ENCODE results near the gene SIT1. TPM values are rescaled to one million over a fixed set of nuclear protein-coding genes. Genes with fewer than 3 reads are reported as not detected.

The SIT1 gene
- polyA plus RNA-seq, 3 donors = 0.27 to 0.36 TPM; not detected in 1

DNA sequence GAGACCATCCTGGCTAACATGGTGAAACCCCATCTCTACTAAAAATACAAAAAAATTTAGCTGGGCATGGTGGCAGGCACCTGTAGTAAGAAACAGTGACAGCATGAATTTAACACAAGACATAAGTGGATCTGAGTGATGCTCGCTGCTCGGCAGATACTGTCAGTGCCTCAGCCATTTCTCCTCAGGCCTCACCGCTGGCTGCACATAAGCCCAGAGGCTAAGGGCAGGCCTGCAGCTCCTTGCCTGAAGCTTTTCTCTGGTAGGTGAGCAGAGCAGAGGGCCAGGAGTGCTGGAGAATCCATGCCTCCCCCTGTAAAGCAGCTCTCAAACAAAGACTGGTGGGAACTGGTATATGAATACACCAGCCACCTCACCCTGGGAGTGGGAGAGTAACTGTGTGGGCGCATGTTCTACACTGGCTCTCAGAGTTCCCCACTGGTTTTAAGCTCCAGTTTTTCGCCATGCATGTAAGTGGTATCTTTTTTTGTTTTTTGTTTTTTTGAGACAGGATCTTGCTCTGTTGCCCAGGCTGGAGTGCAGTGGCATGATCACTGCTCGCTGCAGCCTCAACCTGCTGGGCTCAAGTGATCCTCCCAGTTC lies 22.2 kb downstream of the SIT1 start:
- H4K20me1 ChIP-seq (ENCODE audit: insufficient read depth, low read length) = no peaks in the 10 kb centered on the region
- H3K9ac ChIP-seq (ENCODE audit: insufficient read depth, low read length, poor library complexity, severe bottlenecking) = no peak overlapping the region
- peaks cover under 1% of the 10 kb centered on the region in 2 donors for H3K4me1 ChIP-seq (ENCODE audit: control insufficient read depth in 1 of 2, insufficient read depth in 2 of 2, low read length in 2 of 2)
- no peaks in the 10 kb centered on the region for H3K27me3 ChIP-seq (ENCODE audit: control insufficient read depth in 2 of 2, insufficient read depth in 2 of 2, low read length in 2 of 2)
- H3K36me3 ChIP-seq (replicated peaks in 1 of 2; ENCODE audit: control insufficient read depth in 1 of 2, insufficient read depth in 2 of 2, low read length in 2 of 2) = no peaks in the 10 kb centered on the region
- Mint-ChIP-seq H3K4me1 (peaks cover 5% of the 10 kb centered on the region), H3K4me3 (no peak overlapping the region), H3K27me3 (ENCODE audit: low read depth in 3 of 3) (no peaks in the 10 kb centered on the region), H3K27ac (no peak overlapping the region), H3K36me3 (no peaks in the 10 kb centered on the region), H3K9me3 (no peaks in the 10 kb centered on the region)
- no peaks in the 10 kb centered on the region for H3K79me2 ChIP-seq (ENCODE audit: insufficient read depth, low read length)
- intact Hi-C loops (cut with micrococcal nuclease) = no loop called here
- 100% methylated on average over 4 of the region's 6 CpGs for WGBS (ENCODE audit: insufficient coverage)
- H3K4me3 ChIP-seq (replicated peaks in 1 of 3; ENCODE audit: low read depth in 2 of 3, low read length in 3 of 3) = no peak overlapping the region
- H3K27ac ChIP-seq (ENCODE audit: low read depth in 1 of 2, low read length in 2 of 2) = no peak overlapping the region
- TF ChIP-seq, protein P1, sequence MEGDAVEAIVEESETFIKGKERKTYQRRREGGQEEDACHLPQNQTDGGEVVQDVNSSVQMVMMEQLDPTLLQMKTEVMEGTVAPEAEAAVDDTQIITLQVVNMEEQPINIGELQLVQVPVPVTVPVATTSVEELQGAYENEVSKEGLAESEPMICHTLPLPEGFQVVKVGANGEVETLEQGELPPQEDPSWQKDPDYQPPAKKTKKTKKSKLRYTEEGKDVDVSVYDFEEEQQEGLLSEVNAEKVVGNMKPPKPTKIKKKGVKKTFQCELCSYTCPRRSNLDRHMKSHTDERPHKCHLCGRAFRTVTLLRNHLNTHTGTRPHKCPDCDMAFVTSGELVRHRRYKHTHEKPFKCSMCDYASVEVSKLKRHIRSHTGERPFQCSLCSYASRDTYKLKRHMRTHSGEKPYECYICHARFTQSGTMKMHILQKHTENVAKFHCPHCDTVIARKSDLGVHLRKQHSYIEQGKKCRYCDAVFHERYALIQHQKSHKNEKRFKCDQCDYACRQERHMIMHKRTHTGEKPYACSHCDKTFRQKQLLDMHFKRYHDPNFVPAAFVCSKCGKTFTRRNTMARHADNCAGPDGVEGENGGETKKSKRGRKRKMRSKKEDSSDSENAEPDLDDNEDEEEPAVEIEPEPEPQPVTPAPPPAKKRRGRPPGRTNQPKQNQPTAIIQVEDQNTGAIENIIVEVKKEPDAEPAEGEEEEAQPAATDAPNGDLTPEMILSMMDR (IDR thresholded peaks at IDR 0.05) = no peak
- no peak overlapping the region for H3K4me2 ChIP-seq (replicated peaks; ENCODE audit: extremely low read depth, low read length, poor library complexity, severe bottlenecking)
- no peak overlapping the region for H2AFZ ChIP-seq (ENCODE audit: insufficient read depth, low read depth, low read length, poor library complexity, severe bottlenecking)
- DNase-seq = no peak
- no peaks in the 10 kb centered on the region for H3K9me3 ChIP-seq (replicated peaks in 1 of 2; ENCODE audit: control insufficient read depth in 1 of 2, insufficient read depth in 1 of 2, low read length in 2 of 2)

DNA sequence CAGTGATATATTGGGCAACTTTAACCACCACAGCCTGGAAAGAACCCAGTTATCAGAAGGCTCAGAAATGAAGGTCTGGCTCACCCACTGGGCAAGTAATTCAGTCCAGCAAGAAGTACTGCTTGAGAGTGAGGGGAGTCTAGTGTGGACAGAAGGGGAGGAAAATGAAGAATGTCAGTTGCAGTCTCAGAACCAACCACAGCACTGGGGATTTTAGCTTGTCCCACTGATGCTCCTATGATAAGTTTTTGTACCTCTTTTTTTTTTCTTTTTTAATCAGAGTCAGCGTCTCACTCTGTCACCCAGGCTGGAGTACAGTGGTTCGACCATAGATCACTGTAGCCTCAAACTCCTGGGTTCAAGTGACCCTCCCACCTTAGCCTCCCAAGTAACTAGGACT lies 23.2 kb downstream of the SIT1 start:
- H3K4me3 ChIP-seq (replicated peaks in 1 of 3; ENCODE audit: low read depth in 2 of 3, low read length in 3 of 3) = no peak overlapping the region
- H4K20me1 ChIP-seq (ENCODE audit: insufficient read depth, low read length) = no peaks in the 10 kb centered on the region
- Mint-ChIP-seq H3K27ac (no peak overlapping the region), H3K9me3 (no peaks in the 10 kb centered on the region), H3K27me3 (ENCODE audit: low read depth in 3 of 3) (no peaks in the 10 kb centered on the region), H3K4me3 (no peak overlapping the region), H3K36me3 (no peaks in the 10 kb centered on the region), H3K4me1 (peaks cover 4% of the 10 kb centered on the region)
- H3K36me3 ChIP-seq (replicated peaks in 1 of 2; ENCODE audit: control insufficient read depth in 1 of 2, insufficient read depth in 2 of 2, low read length in 2 of 2) = no peaks in the 10 kb centered on the region
- H3K79me2 ChIP-seq (ENCODE audit: insufficient read depth, low read length) = no peaks in the 10 kb centered on the region
- H3K27me3 ChIP-seq (ENCODE audit: control insufficient read depth in 2 of 2, insufficient read depth in 2 of 2, low read length in 2 of 2) = no peaks in the 10 kb centered on the region
- no peak overlapping the region for H3K27ac ChIP-seq (ENCODE audit: low read depth in 1 of 2, low read length in 2 of 2)
- H3K4me1 ChIP-seq (ENCODE audit: control insufficient read depth in 1 of 2, insufficient read depth in 2 of 2, low read length in 2 of 2) = no peaks in the 10 kb centered on the region
- H3K9me3 ChIP-seq (replicated peaks in 1 of 2; ENCODE audit: control insufficient read depth in 1 of 2, insufficient read depth in 1 of 2, low read length in 2 of 2) = no peaks in the 10 kb centered on the region
- no peak for DNase-seq
- H3K4me2 ChIP-seq (replicated peaks; ENCODE audit: extremely low read depth, low read length, poor library complexity, severe bottlenecking) = no peak overlapping the region
- WGBS (ENCODE audit: insufficient coverage) = no CpG with 5 or more reads among the region's 2 CpGs
- H3K9ac ChIP-seq (ENCODE audit: insufficient read depth, low read length, poor library complexity, severe bottlenecking) = no peak overlapping the region
- TF ChIP-seq, protein P1 (IDR thresholded peaks at IDR 0.05) = no peak
- intact Hi-C loops (cut with micrococcal nuclease) = no loop called here
- H2AFZ ChIP-seq (ENCODE audit: insufficient read depth, low read depth, low read length, poor library complexity, severe bottlenecking) = no peak overlapping the region
